GM21723 (cell line): ENCODE measurements around the gene CA5A.
A peak's percentile ranks its signal among the peaks of the same experiment; 100 is the strongest.

Experiments used
- ATAC-seq: cut with Tn5 transposase; IDR thresholded peaks from one replicate; pipeline ENCODE4 v1.9.1; 2021; ENCODE audit warnings: mild to moderate bottlenecking, moderate library complexity; ENCODE audit not compliant: unreplicated experiment

Gene CA5A

GRCh38 chr16:87964049-87964659 is 27.8 kb upstream of the CA5A start:
- ATAC-seq = no peak

- no peak for ATAC-seq
Measured at GRCh38 chr16:87963400-87963799, 27.1 kb upstream of the CA5A start.

GRCh38 chr16:87961623-87962022 is 25.3 kb upstream of the CA5A start:
- no peak for ATAC-seq

- ATAC-seq = no peak
Measured at GRCh38 chr16:87960852-87961251, 24.5 kb upstream of the CA5A start.

GRCh38 chr16:87960296-87960695 is 24.0 kb upstream of the CA5A start:
- ATAC-seq = no peak

- no peak for ATAC-seq
Measured at GRCh38 chr16:87959391-87959990, 23.2 kb upstream of the CA5A start.

- no peak for ATAC-seq
Measured at GRCh38 chr16:87958632-87959031, 22.3 kb upstream of the CA5A start.

GRCh38 chr16:87957296-87958094 is 21.2 kb upstream of the CA5A start:
- ATAC-seq = no peak

GRCh38 chr16:87956365-87957231 is 20.3 kb upstream of the CA5A start:
- ATAC-seq = peak; percentile 50

- no peak for ATAC-seq
Measured at GRCh38 chr16:87956098-87956364, 19.7 kb upstream of the CA5A start.

- ATAC-seq = no peak
Measured at GRCh38 chr16:87955302-87956097, 19.2 kb upstream of the CA5A start.

GRCh38 chr16:87954826-87955225 is 18.5 kb upstream of the CA5A start:
- no peak for ATAC-seq

- no peak for ATAC-seq
Measured at GRCh38 chr16:87954361-87954760, 18.0 kb upstream of the CA5A start.

- no peak for ATAC-seq
Measured at GRCh38 chr16:87953308-87954215, 17.2 kb upstream of the CA5A start.

GRCh38 chr16:87952751-87953150 is 16.4 kb upstream of the CA5A start:
- no peak for ATAC-seq

GRCh38 chr16:87951552-87952538 is 15.5 kb upstream of the CA5A start:
- ATAC-seq = peak; percentile 7

- peak; percentile 93 for ATAC-seq
Measured at GRCh38 chr16:87950765-87951551, 14.6 kb upstream of the CA5A start, which contains the start of gene BANP. Gene BANP, plus strand, starts transcription at chr16:87951434. Its CDS starts 23,682 bp downstream, at chr16:87975116.
